Measurements from ENCODE around the gene SND1.

The SND1 gene

DNA sequence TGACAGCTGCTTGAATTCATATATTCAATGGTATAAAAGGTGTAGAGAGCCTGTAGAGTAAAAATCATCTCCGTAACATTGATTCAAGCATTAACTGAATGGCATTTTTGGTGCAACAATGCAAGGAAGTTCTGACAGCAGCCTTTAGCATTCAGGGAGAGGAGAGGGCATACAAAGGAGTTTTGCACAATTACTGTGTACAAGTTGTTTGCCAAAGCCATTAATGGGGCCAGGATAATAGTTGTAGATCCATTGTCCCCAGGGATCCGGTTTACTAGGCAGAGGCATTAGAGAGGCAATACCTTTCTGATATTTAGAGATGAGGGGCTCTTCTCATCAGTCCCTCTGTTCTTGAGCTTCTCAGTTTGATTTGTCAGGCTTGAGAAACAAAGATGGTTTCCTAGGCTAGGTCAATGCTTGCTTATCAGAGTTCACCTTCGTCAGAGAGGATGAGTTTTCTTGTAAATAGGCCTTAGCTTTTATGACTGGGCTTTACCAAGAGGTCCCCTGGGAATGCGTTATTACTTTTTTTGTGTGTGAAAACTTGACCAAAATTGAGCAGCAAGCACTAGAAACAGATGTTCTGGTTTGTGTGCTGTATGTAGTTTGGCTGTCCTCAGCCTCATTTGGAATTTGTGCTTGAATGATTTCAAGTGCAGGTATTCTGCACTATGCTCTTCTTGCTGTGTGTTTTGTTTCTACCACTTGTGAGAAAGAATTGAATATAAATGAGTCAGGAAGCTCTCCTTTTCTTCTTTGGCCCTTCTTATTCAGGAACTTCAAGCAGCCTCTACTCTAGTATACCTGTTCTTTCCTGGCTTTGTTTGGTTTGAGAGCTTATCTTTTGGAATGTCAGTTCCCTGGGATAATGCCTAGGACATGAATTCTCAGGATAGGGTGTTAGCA lies 32.0 kb downstream of the SND1 start:
- DNase-seq (ENCODE audit: low spot score) = no peak

DNA sequence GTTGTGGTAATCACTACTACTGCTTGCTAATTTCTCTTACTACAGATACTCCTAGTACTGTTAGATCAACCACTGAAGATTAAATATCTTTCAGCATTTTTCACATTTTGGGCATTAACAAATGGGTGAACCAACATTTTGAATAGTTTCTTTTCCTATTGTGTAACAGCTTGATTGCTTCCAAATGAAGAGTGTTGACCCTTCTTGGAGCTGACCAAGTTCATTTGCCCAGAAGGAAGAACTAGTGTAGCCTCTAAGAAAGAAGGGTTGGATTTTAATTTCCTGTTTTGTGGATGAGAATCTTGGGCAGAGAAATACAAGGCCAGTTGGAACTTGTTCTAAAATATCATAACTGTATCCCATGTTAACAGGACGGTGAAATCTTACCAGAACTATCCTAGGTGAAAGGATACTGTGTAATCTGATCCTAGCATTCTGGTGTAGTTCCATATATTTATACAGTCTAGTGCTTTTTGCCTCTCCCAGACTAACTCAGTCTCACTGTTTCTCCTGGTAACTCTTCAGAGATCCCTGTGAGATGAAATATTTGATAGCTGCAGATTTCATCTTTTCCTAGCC lies 37.3 kb downstream of the SND1 start:
- DNase-seq (ENCODE audit: low spot score) = no peak

DNA sequence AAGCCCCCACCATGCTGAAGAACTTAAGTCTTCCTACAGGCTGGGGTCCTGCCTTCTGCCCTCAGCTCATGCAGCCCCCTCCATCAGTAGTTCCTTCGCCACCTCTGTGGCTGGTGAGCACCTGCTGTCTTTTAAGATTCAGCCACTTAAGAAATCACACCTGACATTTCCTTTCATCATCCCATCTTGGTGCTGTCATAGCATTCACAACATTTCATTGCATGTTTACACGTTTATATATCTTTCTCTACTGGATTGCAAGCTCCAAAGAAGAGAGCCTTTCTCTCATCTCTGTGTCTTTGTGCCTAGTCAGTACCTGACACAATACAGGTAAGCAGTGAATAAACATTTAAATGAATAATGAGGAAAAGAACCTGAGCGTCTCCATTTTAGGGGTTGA lies 38.3 kb downstream of the SND1 start:
- no peak for DNase-seq (ENCODE audit: low spot score)

DNA sequence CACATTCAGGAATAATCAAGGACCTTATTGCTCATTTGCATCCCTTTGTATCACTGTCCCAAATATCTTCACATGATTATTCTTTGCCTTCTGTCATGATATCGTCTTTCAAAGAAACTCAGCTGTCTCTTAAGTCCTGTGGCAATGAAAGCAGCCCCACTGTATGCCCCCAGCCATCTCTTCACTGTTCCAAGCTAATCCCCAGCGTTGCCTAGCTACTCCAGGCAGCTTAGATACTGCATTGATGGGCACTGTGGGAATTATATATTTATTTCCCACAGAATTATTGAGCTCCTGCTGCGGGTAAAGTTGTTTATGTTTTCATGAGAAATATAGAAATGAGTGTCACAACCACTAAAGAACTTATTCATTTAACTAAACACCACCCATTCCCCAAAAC lies 38.8 kb downstream of the SND1 start:
- no peak for DNase-seq (ENCODE audit: low spot score)

DNA sequence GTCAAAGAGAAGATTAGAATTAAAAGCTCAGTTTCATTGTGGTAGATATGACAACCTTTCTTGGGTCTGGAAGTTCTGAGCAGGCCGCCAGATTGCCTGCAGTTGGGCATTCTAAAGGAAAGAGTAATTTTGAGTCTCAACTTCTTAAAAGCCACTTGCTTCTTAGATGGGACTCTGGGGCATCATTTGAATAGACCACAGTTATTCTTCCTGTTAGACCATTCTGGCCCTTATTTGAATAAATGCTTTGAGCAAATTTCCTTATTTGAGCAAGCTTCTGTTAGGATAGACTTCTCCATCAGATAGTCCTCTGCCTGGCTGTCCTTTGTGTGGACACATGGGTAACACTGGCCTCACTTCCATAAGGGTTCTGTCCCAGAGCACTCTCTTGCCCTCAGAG lies 40.2 kb downstream of the SND1 start:
- no peak for DNase-seq (ENCODE audit: low spot score)

DNA sequence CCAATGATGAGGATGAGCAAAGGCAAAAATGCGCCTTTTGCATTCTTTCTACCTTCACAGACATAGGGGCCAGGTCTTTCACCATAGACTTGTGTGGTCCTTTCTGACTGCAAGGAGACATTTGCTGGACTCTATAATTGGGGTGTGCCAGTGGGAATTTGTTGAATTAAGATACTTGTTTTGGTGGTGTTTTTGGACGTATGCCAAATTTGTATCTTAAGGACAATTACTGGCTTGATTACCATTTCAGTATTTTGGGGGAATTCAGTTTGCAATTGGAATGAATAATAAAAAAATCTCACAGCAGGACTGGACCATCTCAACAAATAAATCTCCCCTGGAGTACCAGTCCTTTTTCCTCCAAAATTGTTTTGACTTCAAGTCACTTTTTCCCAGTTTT lies 47.9 kb downstream of the SND1 start:
- DNase-seq (ENCODE audit: low spot score) = no peak

DNA sequence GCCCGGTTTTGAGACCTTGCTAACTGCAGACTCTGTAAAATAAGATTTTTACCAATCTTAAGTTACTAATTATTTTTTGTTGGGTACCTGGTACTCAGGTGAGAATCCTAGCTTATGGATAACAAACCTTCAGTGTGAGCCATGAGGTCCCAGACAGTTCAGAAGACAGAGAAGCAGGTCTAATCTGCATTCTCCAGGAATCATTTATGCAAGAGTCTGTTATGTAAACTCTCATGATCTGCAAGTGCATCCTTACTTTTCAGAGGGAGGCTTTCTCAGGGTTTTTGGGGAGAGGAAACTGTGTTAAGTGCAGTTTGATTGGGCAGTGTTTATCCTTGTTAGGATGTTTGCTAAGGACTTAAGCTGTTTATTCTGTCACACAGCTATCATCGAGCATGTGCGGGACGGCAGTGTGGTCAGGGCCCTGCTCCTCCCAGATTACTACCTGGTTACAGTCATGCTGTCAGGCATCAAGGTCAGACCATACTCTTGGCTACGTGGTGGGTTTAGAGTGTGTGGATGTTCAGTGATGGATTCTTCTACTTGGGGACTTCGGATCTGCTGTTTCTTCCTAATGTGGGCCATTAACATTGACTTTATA lies 50.2 kb downstream of the SND1 start:
- DNase-seq (ENCODE audit: low spot score) = no peak

DNA sequence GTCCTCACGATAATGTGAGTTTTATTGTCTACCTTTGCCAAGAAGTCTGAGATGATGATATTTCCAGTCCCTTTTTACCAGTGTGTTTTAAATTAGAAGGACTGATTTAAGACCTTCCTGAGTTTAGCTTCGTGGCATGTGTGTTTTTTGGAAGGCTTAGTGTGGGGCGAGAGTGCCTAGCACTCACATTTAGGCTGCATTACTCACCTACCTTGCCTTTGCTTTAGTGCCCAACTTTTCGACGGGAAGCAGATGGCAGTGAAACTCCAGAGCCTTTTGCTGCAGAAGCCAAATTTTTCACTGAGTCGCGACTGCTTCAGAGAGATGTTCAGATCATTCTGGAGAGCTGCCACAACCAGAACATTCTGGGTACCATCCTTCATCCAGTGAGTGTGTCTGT lies 50.9 kb downstream of the SND1 start:
- no peak for DNase-seq (ENCODE audit: low spot score)

DNA sequence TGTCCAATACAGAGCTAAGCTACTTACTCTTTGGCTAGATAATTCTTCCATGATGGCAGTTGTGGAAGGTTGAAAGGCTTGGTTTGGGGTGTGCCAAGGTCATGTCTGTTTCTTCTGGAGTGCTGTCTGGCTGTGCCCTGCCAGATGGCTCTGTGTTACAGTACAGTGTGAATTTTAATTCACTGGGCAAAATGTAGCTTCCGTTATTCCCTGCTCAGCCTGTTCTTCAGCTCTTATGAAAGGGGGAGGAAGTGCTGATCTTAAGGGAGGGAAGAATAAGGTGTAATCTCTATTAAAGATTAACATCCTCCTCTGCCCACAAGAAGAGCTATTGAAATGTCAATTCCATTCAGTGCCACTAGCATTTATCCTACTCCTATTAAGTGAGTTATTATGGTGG lies 52.2 kb downstream of the SND1 start:
- peak; percentile 11 for DNase-seq (ENCODE audit: low spot score)

DNA sequence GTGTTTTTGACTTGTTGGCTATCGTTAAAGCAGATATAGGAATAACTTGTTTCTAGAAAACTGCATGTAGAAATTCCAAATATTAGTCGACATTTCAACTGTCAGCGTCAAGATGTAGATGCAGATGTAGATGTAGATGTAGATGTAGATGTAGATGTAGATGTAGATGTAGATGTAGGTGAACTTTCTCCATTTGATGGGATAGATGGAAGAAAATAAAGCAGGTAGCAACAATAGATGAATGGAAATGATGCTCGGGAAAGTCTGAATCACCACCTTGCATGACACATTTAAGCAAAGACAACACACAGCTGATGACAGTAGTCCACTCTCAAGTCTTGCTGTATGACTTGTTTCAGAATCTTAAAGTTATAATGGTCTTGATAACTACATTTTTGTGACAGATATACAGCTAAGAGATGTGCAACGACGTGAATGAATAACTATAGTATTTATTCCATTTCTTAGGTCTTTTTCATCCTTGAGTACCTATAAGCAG lies 53.5 kb downstream of the SND1 start:
- no peak for DNase-seq (ENCODE audit: low spot score)

DNA sequence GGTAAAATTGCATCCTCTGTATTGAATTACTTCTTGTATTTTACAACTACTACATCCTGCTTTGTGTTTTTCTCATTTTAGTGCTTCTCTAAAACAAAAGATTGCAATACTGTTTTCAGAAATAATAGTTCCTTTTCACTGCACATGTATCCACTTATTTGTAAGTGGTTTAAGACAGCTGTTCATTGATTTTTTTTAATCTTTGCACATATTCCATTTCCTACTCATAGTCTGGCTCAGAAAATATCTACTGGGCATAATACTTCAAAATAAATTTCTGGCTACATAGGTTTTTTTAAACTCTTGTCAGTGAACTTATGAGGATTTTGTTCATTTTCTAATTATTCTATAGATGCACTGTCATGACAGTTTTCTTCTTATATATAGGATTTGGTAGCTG lies 54.8 kb downstream of the SND1 start:
- no peak for DNase-seq (ENCODE audit: low spot score)

DNA sequence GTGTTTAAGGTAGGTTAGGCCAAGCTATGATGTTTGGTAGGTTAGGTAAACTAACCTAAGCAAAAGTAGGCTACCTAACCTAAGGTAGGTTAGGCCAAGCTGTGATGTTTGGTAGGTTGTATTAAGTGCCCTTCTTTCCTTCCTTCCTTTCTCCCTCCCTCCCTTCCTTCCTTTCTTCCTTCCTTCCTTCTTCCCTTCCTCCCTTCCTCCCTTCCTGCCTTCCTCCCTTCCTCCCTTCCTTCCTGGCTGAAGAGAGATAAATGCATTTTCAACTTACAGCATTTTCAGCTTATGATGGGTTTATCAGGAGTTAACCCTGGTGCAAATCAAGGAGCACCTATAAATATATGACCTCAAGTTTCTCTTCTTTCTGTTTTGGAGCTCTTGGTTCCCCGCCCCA lies 56.2 kb downstream of the SND1 start:
- no peak for DNase-seq (ENCODE audit: low spot score)

DNA sequence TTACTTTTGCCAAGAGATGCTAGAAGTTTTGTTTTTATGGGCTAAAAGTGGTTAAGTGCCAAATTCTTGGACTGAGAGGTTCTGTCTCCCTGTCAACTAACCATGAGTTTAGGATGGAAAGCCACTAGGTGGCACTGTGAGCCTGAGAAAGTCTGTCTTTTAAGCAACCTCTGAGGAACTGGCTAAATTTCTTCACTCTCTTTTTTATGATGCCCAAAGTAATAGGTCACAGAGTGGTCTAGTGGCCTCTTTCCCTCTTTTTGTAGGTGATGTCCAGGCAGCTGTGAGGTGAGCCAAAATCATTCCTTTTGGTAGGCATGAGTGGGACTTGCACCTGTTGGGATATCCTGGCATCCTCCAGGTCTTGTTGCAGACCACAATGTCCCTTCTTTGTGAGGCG lies 56.8 kb downstream of the SND1 start:
- peak; percentile 95 for DNase-seq (ENCODE audit: low spot score)

DNA sequence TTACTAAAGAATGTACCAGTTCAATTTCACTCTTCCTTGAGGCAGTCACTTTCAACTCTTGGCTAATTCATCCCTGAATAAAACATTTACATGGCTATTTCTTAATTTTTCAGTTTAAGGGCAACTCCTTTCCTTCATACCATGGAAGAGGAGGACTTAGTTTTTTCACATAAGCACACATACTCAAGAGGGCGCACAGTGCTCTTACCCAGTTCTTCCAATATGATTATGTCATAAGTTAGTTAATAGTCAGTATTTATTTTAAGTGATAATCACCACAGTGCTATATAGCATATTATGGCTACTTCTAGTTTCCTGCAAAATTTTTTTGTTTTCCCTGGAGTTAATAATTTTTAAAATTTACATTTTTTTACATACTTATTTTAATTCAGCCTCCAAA lies 58.6 kb downstream of the SND1 start:
- no peak for DNase-seq (ENCODE audit: low spot score)

DNA sequence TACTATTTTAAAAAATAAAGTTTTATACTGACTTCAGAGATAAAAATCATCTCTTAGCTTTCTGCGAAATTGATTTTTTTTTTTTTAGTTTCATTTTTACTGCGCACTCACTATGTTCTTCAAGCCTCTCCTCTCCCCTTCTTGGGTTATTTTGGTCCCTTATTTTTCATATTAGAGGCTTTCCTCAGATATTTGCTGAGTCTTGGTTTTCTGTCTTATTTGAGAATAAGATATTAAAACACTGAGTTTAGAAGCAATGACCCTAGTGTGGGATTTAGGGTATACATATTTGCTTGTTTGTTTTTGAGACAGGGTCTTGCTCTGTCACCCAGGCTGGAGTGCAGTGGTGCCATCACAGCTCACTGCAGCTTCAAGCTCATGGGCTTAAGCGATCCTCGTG lies 59.9 kb downstream of the SND1 start:
- no peak for DNase-seq (ENCODE audit: low spot score)

DNA sequence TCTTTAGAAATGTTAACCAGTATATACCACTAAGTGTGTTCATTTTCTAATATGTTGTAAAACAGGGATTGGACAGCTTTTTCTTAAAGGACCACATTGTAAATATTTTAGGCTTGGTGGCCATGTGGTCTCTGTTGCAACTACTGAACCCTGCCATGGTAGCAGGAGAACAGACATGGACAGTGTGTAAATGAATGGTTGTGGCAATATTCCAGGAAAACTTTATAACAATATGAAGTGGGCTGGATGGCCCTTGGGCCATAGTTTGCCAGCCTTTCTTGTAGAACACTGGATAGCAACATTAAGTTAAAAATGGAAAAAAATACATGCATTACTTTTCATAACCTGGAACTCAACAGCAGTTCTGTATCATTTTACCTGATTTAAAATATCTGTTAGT lies 61.0 kb downstream of the SND1 start:
- no peak for DNase-seq (ENCODE audit: low spot score)

DNA sequence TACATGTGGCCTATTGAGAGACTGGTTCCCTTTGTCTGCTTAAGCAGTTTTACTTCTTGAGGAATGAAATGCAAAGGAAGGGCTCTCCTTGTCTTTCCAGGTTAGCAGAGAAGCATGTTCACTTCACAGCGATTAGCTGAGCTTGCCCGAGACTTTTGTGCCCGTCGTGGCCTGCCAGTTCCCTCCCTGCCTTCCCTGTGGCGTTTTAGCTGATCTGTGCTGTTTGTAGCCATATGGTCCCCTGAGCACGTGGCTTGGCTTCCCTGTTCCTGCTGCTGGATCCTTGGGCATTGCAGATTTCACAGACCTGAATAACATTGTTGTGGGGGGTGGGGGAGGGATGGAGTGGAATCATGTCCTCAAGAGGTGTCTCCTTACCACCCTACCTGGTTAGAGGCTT lies 61.8 kb downstream of the SND1 start:
- no peak for DNase-seq (ENCODE audit: low spot score)

DNA sequence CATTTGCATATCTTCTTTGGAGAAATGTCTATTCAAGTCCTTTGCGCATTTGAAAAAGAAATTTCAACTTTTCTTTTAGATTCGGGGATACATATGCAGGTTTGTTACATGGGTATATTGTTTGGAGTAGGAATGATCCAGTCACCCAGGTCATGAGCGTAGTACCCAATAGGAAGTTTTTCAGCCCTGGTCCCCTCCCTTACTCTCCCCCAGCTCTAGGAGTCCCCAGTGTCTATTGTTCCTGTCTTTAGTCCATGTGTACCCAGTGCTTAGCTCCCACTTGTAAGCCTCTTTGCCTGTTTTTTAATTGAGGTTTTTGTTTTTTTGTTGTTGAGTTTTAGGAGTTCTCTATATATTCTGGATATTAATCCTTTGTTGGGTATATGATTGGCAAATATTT lies 63.3 kb downstream of the SND1 start:
- DNase-seq (ENCODE audit: low spot score) = no peak

DNA sequence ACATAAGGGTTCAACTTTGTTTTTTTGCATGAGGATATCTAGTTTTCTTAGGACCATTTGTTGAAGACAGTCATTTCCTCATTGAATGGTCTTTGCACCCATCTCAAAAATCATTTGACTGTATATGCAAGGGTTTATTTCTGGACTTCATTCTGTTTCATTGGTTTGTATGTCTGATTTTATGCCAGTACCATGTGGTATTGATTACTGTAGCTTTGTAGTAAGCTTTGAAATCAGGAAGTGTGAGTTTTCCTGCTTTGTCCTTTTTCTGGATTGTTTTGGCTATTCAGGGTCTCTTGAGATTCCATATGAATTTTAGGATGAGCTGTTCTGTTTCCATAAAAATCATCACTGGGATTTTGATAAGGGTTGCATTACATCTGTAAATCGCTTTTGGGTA lies 63.9 kb downstream of the SND1 start:
- no peak for DNase-seq (ENCODE audit: low spot score)

DNA sequence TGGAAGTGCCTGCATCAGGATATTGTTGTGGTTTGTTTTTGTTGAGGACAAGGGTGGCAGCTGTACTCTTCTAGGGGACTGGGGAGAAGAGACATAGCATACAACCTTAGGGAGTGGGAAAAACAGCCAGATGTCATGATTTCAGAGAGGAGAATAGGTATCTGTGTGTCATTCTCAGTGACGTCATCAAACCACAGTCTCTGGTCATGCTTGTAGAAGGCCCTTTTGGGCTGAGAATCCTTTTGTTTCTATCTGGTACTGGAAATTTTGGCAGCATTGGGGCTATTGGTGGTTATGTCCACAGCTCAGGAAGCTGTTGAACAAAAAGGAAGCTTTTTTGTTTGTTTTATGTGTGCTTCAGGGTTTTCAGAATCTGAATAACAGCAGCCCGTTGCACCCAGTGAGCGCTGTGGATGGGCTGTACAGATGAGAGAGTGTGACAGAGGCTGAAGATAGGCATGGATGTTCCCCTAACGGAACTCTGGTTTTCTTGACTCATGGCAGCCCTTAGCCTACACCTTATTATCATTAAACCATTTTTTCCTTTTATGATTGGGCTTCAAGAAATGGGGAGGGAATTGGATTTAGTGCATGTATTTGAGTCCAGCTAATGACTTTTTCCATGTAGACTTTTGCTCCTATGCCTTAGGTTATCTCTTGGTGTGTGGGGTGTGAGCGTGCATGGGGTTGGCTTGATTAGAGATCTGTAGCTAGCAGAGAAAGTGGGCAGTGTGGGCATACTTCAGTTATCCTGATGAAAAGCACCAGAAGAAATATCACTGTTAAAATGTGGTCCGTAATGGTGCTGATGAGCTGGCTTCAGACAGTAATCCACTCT lies 65.7 kb downstream of the SND1 start:
- DNase-seq (ENCODE audit: low spot score) = no peak

DNA sequence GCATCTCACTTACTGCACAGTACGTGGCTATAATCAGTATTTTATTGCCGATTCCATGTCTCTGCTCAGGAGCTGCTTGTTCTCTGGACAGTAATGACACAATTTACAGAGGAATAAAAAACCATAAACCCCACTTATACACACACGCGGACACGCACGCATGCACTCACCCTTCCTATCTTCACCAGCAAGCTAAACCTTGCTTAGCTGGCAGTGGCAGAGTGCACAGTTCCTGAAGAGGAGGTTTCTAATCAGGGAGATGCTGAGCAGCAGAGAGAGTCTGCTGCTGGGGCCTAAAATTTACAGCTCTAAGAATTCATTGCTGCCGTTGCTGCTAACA lies 66.3 kb downstream of the SND1 start:
- DNase-seq (ENCODE audit: low spot score) = no peak

DNA sequence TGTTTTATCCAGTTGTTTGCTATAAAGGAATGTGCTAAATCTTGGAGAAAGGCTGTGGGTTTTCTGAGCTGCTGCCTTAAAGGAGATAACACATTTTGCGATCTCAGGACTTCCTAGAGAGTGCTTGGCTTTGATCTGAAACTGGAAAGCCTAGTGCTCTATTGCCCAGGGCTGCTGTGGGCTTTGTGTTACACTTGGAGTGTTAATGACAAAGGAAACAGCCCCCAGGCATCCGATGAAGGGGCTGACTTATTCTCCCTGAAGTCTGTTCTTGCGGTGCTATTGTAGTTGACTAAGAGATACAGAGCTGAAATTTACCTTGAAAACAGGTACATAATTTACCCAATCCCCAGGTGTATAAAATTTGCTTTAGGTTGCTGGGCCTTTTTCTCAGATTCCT lies 74.5 kb downstream of the SND1 start:
- DNase-seq (ENCODE audit: low spot score) = no peak
